HEK293 (cell line): ENCODE measurements around the gene PTPRN2.

Source experiments
- CTCF ChIA-PET: fragments of 350-600 bp; formaldehyde crosslinking; extraction: SDS; loops from one replicate; lab custom pipeline; 2021; ENCODE audit warnings: antibody characterized with exemption; lab: Yijun Ruan, JAX
- POLR2A ChIA-PET: fragments of 300-600 bp; formaldehyde crosslinking; extraction: SDS; loops from one replicate; lab custom pipeline; 2020; ENCODE audit warnings: antibody characterized with exemption, inconsistent platforms; lab: Yijun Ruan, JAX
- H3K27ac ChIP-seq: fragments of 200-500 bp; sonication (Bioruptor generic); 2 replicates; pipeline ENCODE4 v1.5.1; 2014; ENCODE audit warnings: low read depth, low read length, control low read depth, inconsistent platforms; ENCODE audit errors: extremely low read depth
- H3K36me3 ChIP-seq, 2 experiments: fragments of 200-500 bp in 1 of 2; sonication (Bioruptor generic) in 1 of 2; 1 replicate in 1 of 2; 2 replicates in 1 of 2; pipeline ENCODE4 v1.5.1; 2014 to 2017; ENCODE audit warnings: inconsistent platforms in 2 of 2, low read length in 2 of 2; ENCODE audit not compliant: control insufficient read depth in 2 of 2, insufficient read depth in 1 of 2
- H3K4me1 ChIP-seq: fragments of 200-500 bp; sonication (Bioruptor generic); 2 replicates; pipeline ENCODE4 v1.5.1; 2014; ENCODE audit warnings: mild to moderate bottlenecking, low read length, inconsistent platforms; ENCODE audit not compliant: control insufficient read depth, insufficient read depth
- H3K4me3 ChIP-seq: 2 replicates; pipeline ENCODE4 v1.5.1; 2011; ENCODE audit warnings: low read depth, mild to moderate bottlenecking, control low read depth, low read length, moderate library complexity
- H3K9me3 ChIP-seq: fragments of 200-500 bp; sonication (Bioruptor generic); 2 replicates; pipeline ENCODE4 v1.5.1; 2014; ENCODE audit warnings: low read depth, low read length, inconsistent platforms; ENCODE audit not compliant: control insufficient read depth, insufficient read depth
- EGR2 ChIP-seq: fragments of 450-650 bp; formaldehyde crosslinking; IDR thresholded peaks from 2 replicates; pipeline ENCODE4 v1.5.1; 2016; ENCODE audit warnings: low read depth, missing biosample characterization, missing genetic modification characterization
- ELK4 ChIP-seq: IDR thresholded peaks from 2 replicates; pipeline ENCODE4 v1.6.1; 2011; ENCODE audit warnings: mild to moderate bottlenecking, low read depth, low read length, borderline replicate concordance
- GLI4 ChIP-seq: fragments of 450-650 bp; formaldehyde crosslinking; IDR thresholded peaks from 2 replicates; pipeline ENCODE4 v1.5.1; 2016; ENCODE audit warnings: missing biosample characterization, missing genetic modification characterization
- REPIN1 ChIP-seq: fragments of 450-650 bp; formaldehyde crosslinking; IDR thresholded peaks from 2 replicates; pipeline ENCODE4 v1.5.1; 2017; ENCODE audit warnings: missing biosample characterization, missing genetic modification characterization, low read depth
- SETDB1 ChIP-seq: IDR thresholded peaks from one replicate; pipeline ENCODE4 v1.6.1; 2017; ENCODE audit warnings: mild to moderate bottlenecking, low read length, moderate library complexity, mixed read lengths; ENCODE audit not compliant: insufficient read length
- SP7 ChIP-seq: fragments of 450-650 bp; formaldehyde crosslinking; IDR thresholded peaks from 2 replicates; pipeline ENCODE4 v1.5.1; 2016; ENCODE audit warnings: missing biosample characterization, missing genetic modification characterization
- TCF7L2 ChIP-seq: IDR thresholded peaks from 2 replicates; pipeline ENCODE4 v1.6.1; 2011; ENCODE audit warnings: low read depth, mild to moderate bottlenecking, inconsistent platforms, low read length, moderate library complexity, borderline replicate concordance
- TSHZ1 ChIP-seq: fragments of 450-650 bp; formaldehyde crosslinking; IDR thresholded peaks from 2 replicates; pipeline ENCODE4 v1.5.1; 2016; ENCODE audit warnings: missing biosample characterization, missing genetic modification characterization, borderline replicate concordance
- WT1 ChIP-seq: fragments of 450-650 bp; formaldehyde crosslinking; IDR thresholded peaks from 2 replicates; pipeline ENCODE4 v1.5.1; 2016; ENCODE audit warnings: missing biosample characterization, missing genetic modification characterization
- ZBTB1 ChIP-seq: fragments of 450-650 bp; formaldehyde crosslinking; IDR thresholded peaks from 2 replicates; pipeline ENCODE4 v1.5.1; 2016; ENCODE audit warnings: missing biosample characterization, missing genetic modification characterization
- ZBTB21 ChIP-seq: fragments of 450-650 bp; formaldehyde crosslinking; IDR thresholded peaks from 2 replicates; pipeline ENCODE4 v1.5.1; 2017; ENCODE audit warnings: missing biosample characterization, missing genetic modification characterization
- ZFP37 ChIP-seq: fragments of 450-650 bp; formaldehyde crosslinking; IDR thresholded peaks from 2 replicates; pipeline ENCODE4 v1.5.1; 2016; ENCODE audit warnings: missing biosample characterization, missing genetic modification characterization
- ZNF112 ChIP-seq: fragments of 450-650 bp; formaldehyde crosslinking; IDR thresholded peaks from 2 replicates; pipeline ENCODE4 v1.5.0; 2017; ENCODE audit warnings: missing biosample characterization, missing genetic modification characterization
- ZNF140 ChIP-seq: fragments of 450-650 bp; formaldehyde crosslinking; IDR thresholded peaks from 2 replicates; pipeline ENCODE4 v1.5.1; 2016; ENCODE audit warnings: missing biosample characterization, missing genetic modification characterization
- ZNF155 ChIP-seq: fragments of 450-650 bp; formaldehyde crosslinking; IDR thresholded peaks from 2 replicates; pipeline ENCODE4 v1.5.1; 2016; ENCODE audit warnings: missing biosample characterization, missing genetic modification characterization
- ZNF2 ChIP-seq: fragments of 450-650 bp; formaldehyde crosslinking; IDR thresholded peaks from 2 replicates; pipeline ENCODE4 v1.5.1; 2016; ENCODE audit warnings: missing biosample characterization, missing genetic modification characterization
- ZNF248 ChIP-seq: fragments of 450-650 bp; formaldehyde crosslinking; IDR thresholded peaks from 2 replicates; pipeline ENCODE4 v1.5.1; 2017; ENCODE audit warnings: missing biosample characterization, missing genetic modification characterization
- ZNF280C ChIP-seq: fragments of 450-650 bp; formaldehyde crosslinking; IDR thresholded peaks from 2 replicates; pipeline ENCODE4 v1.5.1; 2016; ENCODE audit warnings: missing biosample characterization, missing genetic modification characterization
- ZNF350 ChIP-seq: fragments of 450-650 bp; formaldehyde crosslinking; IDR thresholded peaks from 2 replicates; pipeline ENCODE4 v1.5.0; 2017; ENCODE audit warnings: missing biosample characterization, mild to moderate bottlenecking, missing genetic modification characterization
- ZNF398 ChIP-seq: fragments of 450-650 bp; formaldehyde crosslinking; IDR thresholded peaks from 2 replicates; pipeline ENCODE4 v1.5.1; 2017; ENCODE audit warnings: missing biosample characterization, missing genetic modification characterization
- ZNF426 ChIP-seq: fragments of 450-650 bp; formaldehyde crosslinking; IDR thresholded peaks from 2 replicates; pipeline ENCODE4 v1.5.1; 2017; ENCODE audit warnings: missing biosample characterization, missing genetic modification characterization, mild to moderate bottlenecking, inconsistent platforms, moderate library complexity
- ZNF433 ChIP-seq: fragments of 450-650 bp; formaldehyde crosslinking; IDR thresholded peaks from 2 replicates; pipeline ENCODE4 v1.5.1; 2016; ENCODE audit warnings: missing biosample characterization, missing genetic modification characterization, low read depth
- ZNF561 ChIP-seq: fragments of 450-650 bp; IDR thresholded peaks from 2 replicates; pipeline ENCODE4 v1.5.1; 2018; ENCODE audit warnings: missing biosample characterization, missing genetic modification characterization, borderline replicate concordance
- ZNF768 ChIP-seq: fragments of 450-650 bp; formaldehyde crosslinking; IDR thresholded peaks from 2 replicates; pipeline ENCODE4 v1.5.1; 2018; ENCODE audit warnings: missing biosample characterization, mild to moderate bottlenecking, missing genetic modification characterization
- ZNF792 ChIP-seq: fragments of 450-650 bp; formaldehyde crosslinking; IDR thresholded peaks from 2 replicates; pipeline ENCODE4 v1.5.1; 2016; ENCODE audit warnings: missing biosample characterization, missing genetic modification characterization
- ZSCAN18 ChIP-seq: fragments of 450-650 bp; formaldehyde crosslinking; IDR thresholded peaks from 2 replicates; pipeline ENCODE4 v1.5.1; 2016; ENCODE audit warnings: missing biosample characterization, missing genetic modification characterization
- ZXDB ChIP-seq: fragments of 450-650 bp; formaldehyde crosslinking; IDR thresholded peaks from 2 replicates; pipeline ENCODE4 v1.5.1; 2016; ENCODE audit warnings: missing biosample characterization, missing genetic modification characterization

Gene PTPRN2

GRCh38 chr7:158296798-158297104 is 290.9 kb downstream of the PTPRN2 start:
- H3K4me3 ChIP-seq, result no peak overlapping the region
- no peaks in the 10 kb centered on the region for H3K4me1 ChIP-seq
- H3K9me3 ChIP-seq, result no peaks in the 10 kb centered on the region
- ChIA-PET POLR2A (no interaction called here), CTCF (interaction anchor here (0.6 kb wide), 1 partner anchor 8 kb away, joined by 3 read pairs; no protein-coding TSS in a partner anchor)
- H3K27ac ChIP-seq, result no peak overlapping the region
- TF ChIP-seq TCF7L2, result no peak
- no peak for TF ChIP-seq ZBTB21 (tag by site-specific recombination)
- TF ChIP-seq ZNF350 (tag by site-specific recombination), result no peak
- no peak for TF ChIP-seq SP7 (tag by site-specific recombination)
- no peak for TF ChIP-seq ZNF248 (tag by site-specific recombination)
- TF ChIP-seq TSHZ1, result no peak
- TF ChIP-seq ZXDB, result no peak
- TF ChIP-seq ZNF2 (tag by site-specific recombination), result no peak
- no peak for TF ChIP-seq ELK4
- TF ChIP-seq SETDB1, result no peak
- no peak for TF ChIP-seq GLI4
- TF ChIP-seq WT1, result no peak
- TF ChIP-seq EGR2 (tag by site-specific recombination), result no peak
- TF ChIP-seq ZNF426 (tag by site-specific recombination), result no peak
- TF ChIP-seq ZBTB1, result no peak
- no peaks in the 10 kb centered on the region for H3K36me3 ChIP-seq

- Histone ChIP-seq H3K36me3 (no peaks in the 10 kb centered on the region), H3K9me3 (no peaks in the 10 kb centered on the region), H3K4me1 (no peaks in the 10 kb centered on the region), H3K4me3 (no peak overlapping the region), H3K27ac (no peak overlapping the region)
- POLR2A ChIA-PET, result no interaction called here
- CTCF ChIA-PET, result interaction anchor here (0.6 kb wide), 1 partner anchor 8 kb away, joined by 3 read pairs; no protein-coding TSS in a partner anchor
- no peak for TF ChIP-seq ZNF155
- no peak for TF ChIP-seq ZNF768 (tag by site-specific recombination)
- TF ChIP-seq ZSCAN18 (tag by site-specific recombination), result no peak
- no peak for TF ChIP-seq ZNF112 (tag by site-specific recombination)
- no peak for TF ChIP-seq ZNF280C (tag by site-specific recombination)
- no peak for TF ChIP-seq ZNF398 (tag by site-specific recombination)
- TF ChIP-seq ZNF140, result no peak
- TF ChIP-seq ZNF792, result no peak
- TF ChIP-seq EGR2 (tag by site-specific recombination), result no peak
- no peak for TF ChIP-seq ZNF433 (tag by site-specific recombination)
- no peak for TF ChIP-seq REPIN1 (tag by site-specific recombination)
- TF ChIP-seq ZFP37 (tag by site-specific recombination), result no peak
- no peak for TF ChIP-seq ZNF561 (tag by site-specific recombination)
Observed at GRCh38 chr7:158295966-158296797, 291.4 kb downstream of the PTPRN2 start.
